ENCODE results near the gene PNLDC1.
A peak's percentile ranks its signal among the peaks of the same experiment; 100 is the strongest.

Gene PNLDC1

GRCh38 chr6:159854959-159855358 lies 54.9 kb downstream of the PNLDC1 start:
- DNase-seq: no peak

- DNase-seq: no peak
These were observed 58.2 kb downstream of the PNLDC1 start for GRCh38 chr6:159858259-159858658.

- DNase-seq: no peak
These were observed 60.4 kb downstream of the PNLDC1 start for GRCh38 chr6:159860482-159860881.

- DNase-seq: no peak
These were observed 62.0 kb downstream of the PNLDC1 start for GRCh38 chr6:159862103-159862502.

- peak; percentile 13 for DNase-seq
These were observed 63.3 kb downstream of the PNLDC1 start for GRCh38 chr6:159863341-159863740.

GRCh38 chr6:159865226-159865920 lies 65.3 kb downstream of the PNLDC1 start:
- DNase-seq: no peak

GRCh38 chr6:159866286-159867247 lies 66.5 kb downstream of the PNLDC1 start:
- DNase-seq: no peak

All from GOT3 (cell line).